NCI-H345 treated with DMSO at 0.1 percent for 48 hours (cell line): Measurements from ENCODE around the gene PLCG1.
"Not testable (repeated sequence)": the region's sequence is repeated elsewhere in the genome, so short reads cannot be mapped to it uniquely, and the experiment has no call there.

Source experiments
- DNase-seq: peaks from one replicate; lab custom pipeline; 2025; ENCODE audit not compliant: unreplicated experiment; lab: John Stamatoyannopoulos, UW

The PLCG1 gene

DNA sequence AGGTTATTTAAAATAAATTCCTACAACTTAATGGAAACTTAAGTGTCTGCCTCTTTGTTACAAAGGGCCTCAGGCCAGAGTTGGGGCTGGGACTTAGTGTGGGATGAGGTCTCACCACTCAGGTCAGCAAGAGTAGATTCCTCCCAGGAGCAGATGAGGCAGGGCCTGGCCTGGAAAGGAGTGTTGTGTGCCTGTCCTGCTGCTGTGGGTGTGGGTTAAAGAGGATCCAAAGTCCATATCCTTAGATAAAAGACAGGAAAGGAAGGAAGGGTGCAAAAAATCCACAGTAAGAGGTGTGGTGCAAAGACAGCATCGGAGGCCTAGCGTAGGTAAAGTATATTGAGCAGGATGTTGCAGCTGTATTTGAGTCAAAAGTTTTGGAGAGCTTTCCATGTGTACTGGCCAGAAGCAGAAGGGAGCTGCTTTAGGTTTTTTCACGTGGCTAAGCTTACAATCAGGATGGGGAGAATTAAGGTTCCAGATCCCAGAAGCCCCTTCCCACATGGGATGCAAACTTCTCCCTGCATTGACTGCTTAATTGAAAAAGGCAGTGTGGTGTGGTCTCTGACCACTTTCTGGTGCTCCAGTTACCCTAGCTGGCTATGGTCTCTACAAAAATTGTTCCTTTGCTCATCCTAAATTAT is 12.8 kb upstream of the PLCG1 start:
- no peak for DNase-seq

DNA sequence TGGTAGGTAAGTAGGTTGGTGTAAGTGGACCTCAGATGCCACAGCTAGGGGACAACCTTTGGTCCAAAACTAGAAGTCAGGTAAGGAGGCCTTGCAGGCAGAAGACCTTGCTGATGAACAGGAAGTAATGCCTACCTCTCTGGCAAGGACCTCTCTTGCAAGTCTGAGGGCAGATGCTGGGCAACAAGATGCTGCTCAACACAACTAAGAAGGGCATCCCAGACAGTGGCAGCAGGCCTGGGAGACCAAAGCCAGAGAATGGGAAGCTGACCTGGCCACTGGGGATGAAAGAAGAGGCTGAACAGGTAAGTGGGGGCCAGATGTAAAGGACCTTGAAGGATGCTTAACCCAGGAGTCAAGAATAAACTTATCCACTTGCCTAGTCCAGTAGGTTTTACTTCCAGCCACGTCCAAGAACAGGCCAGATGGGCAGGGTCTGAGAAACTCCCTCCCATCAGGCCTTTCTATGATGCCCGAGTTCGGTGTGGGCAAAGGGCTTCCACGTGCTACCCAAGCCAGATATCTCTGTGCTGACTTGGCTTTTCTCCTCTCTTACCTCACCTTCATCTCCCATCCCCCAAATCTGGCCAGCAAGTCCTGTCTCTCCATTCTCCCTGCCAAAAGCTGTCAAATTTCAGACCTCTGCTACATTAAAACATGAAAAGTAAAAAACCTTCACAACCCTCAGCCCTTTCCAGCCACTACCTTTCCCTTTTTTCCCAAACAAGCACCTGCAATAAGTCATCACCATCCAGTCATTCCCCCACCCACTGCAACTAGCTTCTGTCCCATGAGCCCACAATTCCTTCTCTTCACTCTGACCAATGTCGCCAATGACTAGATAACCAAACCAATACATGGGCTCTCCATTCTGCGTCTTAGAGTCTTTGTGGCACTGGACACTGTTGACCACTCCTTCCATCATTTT is 11.5 kb upstream of the PLCG1 start:
- DNase-seq = no peak

DNA sequence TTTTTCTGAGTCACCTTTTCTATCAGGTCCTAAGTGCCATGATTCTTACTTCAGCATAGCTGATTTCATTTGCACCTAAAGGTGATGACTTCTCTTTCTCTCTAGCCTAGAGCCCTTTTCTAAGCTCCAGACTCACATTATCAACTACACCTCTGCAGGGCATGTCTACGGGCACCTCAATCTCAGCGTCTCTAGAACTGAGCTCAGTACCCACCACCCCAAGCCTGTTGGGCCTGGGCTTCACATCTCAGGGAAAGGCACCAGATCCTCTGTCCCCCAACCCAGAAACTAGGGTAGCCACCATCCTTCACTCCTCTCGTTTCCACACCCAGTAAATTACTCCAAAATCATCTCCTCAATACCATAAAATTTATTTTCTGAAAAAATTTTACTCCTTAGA is 10.6 kb upstream of the PLCG1 start:
- no peak for DNase-seq

DNA sequence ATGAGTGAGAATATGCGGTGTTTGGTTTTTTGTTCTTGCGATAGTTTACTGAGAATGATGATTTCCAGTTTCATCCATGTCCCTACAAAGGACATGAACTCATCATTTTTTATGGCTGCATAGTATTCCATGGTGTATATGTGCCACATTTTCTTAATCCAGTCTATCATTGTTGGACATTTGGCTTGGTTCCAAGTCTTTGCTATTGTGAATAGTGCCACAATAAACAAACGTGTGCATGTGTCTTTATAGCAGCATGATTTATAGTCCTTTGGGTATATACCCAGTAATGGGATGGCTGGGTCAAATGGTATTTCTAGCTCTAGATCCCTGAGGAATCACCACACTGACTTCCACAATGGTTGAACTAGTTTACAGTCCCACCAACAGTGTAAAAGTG is 9.0 kb upstream of the PLCG1 start:
- not testable (repeated sequence) for DNase-seq

DNA sequence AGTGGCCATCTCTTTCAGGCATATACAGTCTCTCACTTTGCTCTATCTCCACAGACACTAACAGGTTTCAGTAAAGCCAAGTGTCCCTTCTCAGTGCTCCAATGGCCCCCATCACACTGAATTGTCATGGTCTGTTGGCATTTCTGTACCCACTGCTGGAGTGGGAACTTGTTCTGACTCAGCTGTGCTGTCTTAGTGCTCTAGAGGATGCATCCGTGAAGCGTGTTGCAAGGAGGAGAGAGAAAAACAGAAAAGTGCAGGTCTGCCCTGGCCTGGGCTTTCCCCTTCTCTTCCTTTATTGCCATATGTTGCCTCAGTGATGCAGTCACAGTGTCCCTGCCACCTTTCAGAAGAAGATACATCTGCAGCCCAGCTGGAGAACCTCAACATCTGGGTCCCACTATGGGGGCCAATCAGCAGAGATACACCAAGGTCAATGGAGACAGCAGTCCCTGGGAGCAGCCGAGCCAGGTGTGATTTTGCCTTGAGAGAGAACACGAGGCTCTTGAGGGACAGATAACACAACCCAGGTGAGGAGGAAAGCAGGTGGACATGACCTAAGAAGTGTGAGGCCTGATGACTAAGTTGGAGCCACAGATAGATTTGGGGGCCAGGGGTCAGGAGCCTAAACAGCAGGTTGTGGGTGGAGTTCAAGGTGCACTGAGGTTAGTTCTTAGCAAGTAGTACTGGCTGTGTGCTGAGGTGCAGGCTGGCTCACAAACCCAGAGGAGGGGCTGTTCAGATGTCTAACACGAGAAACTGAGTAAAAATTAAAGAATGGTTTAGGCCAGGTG is 5.6 kb upstream of the PLCG1 start:
- DNase-seq = no peak

DNA sequence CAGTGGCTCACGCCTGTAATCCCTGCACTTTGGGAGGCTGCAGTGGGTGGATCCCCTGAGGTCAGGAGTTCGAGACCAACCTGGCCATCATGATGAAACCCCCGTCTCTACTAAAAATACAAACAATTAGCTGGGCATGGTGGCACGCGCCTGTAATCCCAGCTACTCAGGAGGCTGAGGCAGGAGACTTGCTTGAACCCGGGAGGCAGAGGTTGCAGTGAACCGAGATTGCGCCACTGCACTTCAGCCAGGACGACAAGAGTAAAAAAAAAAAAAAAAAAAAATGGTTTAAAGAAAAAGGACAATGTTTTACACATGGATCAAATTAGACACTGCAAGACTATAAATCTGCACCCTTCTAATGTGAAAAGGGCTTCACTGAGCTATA is 5.0 kb upstream of the PLCG1 start:
- not testable (repeated sequence) for DNase-seq

DNA sequence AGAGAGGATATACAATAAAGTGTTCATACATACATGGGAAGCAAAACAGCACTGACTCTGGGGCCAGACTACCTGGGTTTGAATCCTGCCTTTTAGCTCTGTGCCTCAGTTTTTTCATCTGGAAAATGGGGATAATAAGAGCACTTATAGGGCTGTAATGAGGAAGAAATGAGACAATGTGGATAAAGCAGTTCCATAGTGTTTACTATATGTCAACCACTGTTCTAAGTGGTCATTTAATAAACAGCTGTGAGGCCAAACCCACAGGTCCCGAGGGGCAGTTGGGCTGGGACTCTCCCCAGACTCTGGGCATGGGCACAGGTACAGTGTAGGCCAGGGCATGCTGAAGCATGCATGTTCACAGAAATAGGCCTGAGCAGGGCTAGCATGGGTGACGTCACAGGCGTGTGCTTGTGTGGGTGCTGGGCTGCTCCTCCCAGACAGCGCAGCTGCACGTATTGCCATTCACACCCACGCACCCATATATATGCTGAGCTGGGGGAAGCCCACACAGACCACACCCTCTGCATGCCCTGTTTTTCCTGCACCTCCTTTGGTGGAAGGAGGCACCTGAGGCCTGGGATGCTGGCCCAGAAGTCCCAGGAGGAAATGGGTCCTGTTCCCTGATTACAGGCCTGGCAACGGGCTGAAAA is 3.5 kb upstream of the PLCG1 start:
- no peak for DNase-seq

DNA sequence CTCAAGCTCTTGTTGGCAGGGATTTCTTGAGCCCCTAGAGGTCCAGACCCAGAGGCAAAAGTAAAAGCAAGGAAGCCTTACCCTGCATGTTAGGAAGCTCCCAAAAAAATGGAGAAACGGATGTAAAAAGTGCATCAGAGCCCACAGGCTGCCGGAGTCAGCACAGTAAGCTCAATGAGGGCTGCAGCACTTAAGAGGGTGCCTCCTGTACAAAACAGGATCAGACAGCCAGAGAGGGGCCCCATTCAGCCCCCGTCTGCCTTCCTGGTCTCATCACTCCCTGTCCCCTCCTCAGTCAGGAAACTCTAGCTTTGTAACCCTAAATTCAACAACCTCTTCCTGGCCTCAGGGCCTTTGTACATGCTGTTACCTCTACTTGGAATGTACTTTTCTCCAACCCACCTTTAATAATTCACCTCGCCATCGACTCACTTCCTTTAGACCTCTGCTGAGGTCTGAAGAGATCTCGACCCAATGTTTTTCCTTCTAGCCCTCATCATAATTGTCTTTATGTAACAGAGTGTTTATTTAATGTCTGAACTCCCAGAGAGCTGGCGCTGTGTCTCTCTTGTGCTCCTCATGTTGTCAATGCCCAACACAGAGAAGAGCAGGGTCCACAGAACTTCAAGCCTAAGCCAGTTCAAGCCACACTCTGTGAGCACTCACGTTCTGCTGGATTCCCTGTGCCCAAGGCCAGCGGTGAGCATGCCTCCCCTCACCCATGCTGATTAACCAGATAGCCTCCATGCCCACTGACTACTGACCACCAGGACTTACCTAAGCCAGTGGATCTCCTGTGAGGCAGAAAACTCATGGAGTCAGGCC is 2.8 kb upstream of the PLCG1 start:
- no peak for DNase-seq

DNA sequence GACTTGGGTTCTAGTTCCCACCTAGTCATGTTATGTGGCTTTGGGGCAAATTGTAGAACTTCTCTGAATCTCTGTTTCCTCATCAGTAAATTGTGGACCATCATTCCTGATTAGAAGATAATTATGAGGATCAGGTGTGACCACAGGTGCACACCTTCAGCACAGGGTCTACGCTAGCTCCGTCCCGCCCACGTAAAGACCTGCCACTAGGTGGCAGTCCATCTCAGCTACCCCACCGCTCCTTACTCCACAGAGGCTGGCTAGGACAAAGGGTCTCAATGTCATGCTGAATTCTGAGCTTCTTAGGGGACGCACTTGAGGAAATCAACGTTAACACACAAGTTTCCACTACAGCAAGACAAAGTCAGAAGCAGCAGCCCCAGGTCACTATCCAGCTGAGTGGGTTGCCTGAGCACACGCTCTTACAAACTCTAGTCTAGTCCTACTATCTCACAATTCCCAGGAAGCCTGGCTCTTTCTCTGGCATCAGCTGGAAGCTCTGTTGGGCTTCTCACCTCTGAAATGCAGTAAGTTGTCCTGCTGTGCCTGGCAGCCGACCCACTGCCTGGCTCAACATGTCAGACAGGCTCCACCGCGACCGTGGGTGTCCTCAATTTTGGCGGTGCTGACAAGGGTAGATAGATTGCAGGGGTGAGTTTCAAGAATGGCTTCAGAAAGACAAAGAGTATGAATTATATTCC is 2.0 kb upstream of the PLCG1 start:
- DNase-seq = peak; percentile 58

DNA sequence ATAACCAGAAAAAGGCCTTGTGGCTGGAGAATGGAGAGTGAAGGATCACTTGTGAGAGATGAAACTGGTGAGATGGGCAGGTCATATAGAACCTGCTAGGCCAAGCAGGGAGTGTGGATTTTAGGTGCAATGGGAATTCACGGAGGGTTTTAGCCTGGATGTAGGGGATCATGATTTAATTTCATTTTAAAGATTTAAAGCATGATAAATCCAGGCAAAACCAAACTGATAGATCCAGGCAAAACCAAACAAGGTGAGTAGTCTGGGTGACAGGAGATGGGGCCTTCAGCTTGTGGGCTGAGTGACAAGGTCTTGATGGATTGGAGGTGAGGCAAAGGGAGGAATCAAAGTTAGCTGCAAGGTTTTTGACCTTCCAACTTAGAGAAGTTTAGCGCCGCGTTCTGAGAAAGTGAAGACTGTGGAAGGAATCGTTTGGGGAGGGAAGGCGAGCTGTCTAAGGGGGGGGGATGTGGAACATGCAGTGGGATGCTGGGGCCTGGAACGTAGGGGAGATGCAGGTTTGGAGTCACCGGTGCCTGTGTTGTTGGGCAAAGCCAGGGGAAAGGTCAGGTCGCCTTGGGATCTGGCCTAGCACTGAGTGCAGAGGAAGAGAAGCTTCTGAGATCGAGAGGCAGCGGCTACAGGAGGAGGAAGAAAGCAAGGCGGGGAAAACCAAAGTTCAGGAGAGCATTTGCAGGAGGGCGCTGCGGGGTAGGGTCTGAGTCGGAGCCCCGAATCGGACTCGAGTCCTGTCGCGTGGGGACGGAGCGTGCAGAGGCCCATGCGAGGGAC is 1.3 kb upstream of the PLCG1 start:
- DNase-seq = peak; percentile 51

DNA sequence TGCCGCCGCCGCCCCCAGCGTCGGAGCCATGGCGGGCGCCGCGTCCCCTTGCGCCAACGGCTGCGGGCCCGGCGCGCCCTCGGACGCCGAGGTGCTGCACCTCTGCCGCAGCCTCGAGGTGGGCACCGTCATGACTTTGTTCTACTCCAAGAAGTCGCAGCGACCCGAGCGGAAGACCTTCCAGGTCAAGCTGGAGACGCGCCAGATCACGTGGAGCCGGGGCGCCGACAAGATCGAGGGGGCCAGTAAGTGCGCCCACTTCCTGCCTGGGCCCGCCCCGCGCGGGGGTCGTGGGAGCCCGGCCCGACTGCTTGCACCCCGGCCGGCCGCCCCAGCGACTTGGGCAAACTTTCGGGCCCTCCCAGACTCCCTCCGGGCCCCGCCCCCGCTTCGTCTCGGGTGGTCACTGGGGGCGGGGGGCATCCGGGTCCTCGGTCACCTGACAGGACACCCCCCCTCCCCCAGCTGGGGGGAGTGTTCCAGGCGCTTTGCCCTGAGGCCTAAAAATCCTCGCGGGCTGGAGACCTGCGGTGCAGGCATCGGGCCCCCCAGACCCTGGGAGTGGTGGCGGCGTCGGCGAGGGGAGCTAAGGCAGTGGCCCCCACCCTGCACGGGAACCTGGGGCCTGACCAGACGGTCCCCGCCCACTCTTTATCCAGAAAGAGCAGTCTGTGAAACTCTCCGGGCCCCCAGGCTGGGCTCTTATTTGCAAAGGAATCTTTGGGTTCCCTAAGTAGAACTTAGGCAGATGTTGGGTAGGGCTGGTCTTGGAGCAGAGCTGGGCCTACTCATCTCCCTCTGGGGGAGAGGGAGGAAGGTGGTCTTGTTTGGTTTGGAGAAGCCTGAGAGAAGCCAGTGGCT is 501 bp downstream of the PLCG1 start:
- DNase-seq = peak; percentile 40

DNA sequence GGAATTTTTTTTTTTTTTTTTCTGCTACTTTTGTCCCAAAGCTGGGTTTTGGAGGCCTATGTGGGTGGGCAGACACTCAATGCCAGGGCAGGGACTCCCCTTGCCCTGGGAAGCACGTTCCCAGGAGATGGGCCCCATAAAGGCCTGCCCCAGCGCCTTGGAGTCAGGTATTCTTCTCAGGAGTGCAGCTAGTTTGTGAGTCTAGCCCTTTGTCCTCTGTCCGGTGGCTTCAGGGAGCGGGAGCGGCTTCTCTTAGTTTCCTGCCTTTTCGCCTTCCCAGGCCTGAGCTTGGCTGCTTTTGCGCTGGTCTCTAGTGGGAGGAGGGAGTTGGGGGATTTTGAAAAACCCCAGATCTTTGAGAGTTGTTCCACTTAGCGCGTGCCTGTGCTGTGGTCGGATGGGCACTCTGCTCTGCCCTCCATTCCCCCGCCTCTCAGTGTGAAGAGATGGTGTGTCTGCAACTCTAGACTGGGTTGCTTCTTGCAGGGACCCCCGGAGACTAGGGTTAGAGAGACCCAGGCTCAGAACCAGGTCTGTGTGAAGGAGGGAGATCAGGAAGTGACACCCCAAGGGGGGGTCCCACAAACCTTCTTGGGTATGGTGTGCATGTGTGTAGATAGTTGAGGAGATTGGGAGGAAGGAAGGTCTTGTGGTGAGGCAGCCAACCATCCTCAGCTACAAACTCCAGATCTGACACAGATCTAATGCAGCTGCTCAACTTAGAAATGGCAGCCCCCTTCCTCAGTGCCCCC is 1.3 kb downstream of the PLCG1 start:
- no peak for DNase-seq

DNA sequence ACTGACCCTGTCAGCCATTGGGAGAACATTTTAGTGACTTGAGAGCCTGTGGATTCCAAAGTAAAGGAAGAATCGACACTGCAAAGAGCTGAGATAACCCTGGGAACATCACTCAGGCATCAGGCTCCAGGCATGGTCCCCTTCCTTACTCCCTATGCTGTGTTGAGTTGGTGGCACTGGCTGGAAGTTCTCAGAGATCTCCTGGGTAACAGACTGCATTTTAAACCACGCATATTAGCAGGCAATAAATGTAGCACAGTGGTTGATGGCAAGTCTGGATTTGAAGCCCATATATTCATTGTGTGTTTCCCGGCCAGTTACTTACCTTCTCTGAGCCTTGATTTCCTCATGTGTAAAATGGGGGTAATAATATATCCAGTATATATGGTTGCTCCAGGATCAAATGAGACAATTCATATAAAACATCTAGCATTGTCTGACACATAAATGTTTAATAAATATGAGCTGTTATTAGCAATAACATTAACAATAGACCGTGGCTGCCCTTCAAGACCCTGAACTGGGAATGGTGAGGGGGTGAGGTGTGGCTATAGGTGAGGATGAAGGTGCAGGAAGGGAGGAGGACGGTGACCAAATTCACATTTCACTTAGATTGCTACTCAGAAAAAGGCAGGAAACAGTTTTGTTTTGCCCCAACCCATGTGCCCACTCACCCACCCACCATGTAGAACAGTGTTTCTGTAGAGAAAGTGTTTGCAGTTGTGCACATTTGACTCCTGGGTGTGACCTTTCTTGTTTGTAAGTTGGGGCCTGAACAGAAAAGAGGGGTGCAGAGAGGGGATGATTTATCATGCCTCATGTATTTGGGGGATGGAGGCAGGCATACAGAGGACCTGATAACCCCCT is 2.1 kb downstream of the PLCG1 start:
- DNase-seq = no peak

DNA sequence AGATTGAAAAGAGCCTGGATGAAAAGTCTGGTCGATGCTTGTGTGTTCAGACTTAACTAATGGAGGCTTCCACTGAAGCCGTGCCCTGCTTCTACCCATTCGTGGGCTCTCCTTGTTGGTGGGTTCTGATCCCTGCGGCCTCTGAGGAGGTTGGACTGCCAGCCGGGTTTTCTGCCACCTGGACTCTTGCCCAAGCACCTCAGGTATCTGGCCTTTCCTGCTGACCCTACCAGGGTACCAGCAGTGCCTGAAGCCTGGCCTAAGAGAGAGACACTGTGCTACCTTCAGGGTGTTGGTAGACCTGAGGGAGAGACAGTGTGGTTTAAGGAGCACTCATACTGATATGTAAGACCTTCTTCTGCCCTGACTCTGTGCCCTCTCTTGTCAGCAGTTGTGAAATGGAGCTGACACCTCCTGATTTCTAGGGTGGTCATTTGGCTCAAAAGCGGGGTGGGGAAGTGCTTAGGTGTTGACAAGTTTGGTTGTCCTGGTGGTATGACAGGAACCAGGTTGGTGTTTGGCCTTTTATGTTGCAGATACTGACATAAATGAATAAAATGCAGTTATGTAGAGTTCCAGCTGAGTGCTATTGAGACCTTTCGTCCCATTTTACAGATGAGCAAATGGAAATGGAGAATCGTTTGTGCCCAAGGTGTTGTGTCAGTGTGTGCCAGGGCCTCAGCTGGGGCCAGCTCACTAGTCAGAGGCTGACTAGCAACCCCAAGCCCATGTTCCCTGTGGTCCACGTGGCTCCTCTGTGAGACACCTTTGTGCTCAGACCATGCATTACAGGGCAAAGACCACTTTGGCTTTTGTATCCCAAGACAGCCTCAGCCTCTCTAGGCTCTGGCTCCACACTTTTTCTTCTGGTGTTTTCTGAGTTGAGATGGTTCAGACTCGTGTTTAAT is 3.1 kb downstream of the PLCG1 start:
- no peak for DNase-seq

DNA sequence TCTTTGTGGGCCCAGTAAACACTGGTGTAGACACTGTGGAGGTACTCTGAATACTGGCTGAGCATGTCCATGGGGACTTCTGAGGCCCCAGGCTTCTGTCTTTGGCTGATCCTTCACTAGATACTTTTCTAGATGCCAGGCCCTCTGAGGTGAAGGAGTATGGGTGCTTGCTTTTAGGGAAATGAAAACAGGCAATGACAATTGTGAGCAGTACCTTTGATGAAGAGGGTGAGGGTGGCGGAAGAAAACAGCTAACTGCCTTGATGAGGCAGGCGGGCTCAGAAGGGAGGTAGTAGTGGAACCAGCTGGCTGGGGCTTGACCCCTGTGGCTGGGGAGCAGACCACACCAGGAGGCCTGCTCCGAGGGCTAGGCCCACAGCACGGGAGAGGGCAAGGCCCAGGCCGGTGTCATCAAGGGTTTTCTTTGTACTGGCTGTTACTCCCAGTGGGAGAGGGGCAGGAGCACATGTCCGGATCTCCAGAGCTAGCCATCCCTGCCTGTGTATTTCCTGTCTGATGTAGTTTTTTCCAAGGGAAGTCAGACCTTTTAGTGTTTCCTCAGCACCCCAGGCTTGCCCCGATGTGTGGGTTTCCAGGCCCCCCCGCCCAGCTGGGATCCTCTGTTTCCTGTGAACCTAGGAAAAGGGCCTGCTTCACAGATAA is 3.9 kb downstream of the PLCG1 start:
- DNase-seq = no peak
